Stimulated activated CD4-positive, alpha-beta T cell treated with anti-CD3 and anti-CD28 coated beads, Interleukin-15, amount 100 ng/mL, for 48 hours (primary cell): Measurements from ENCODE around the gene KRIT1.
A peak's percentile ranks its signal among the peaks of the same experiment; 100 is the strongest.
"Not testable (repeated sequence)": the region's sequence is repeated elsewhere in the genome, so short reads cannot be mapped to it uniquely, and the experiment has no call there.

Source experiments
- DNase-seq, 2 donors: peaks; one replicate each; pipeline ENCODE4 v3.0.0-alpha.2; 2020; ENCODE audit warnings: low read depth in 2 of 2

The KRIT1 gene

GRCh38 chr7:92245487-92246359 is at the start of gene KRIT1, which contains the start of gene ANKIB1:
KRIT1 (minus strand) TSS chr7:92245914; CDS start chr7:92242135, 3,779 bp downstream.
ANKIB1 (plus strand) TSS chr7:92245974; CDS start chr7:92294979, 49,005 bp downstream.
- peak; percentile 74 to 77 for DNase-seq

DNA sequence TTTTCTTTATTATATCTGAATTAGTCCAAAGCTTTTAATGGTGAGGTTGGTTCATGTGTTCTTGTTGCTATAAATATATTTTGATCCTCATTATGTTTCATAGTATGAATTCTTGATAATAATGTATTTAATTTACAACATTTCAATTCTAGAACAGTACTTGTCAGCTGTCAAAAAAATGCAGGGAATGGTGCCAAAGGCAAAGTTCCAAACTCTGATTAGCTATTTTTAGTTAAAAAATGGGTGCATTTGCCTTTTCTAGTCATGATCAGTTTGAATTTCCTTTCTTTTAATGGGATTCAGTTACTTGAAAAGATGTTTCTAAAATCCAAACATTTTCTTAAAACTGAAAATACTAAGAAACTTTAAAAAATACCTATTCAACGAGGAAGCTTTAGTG is 49.7 kb upstream of the KRIT1 start:
- DNase-seq: no peak

- no peak for DNase-seq
These were observed 48.3 kb upstream of the KRIT1 start for GRCh38 chr7:92293896-92294590.

DNA sequence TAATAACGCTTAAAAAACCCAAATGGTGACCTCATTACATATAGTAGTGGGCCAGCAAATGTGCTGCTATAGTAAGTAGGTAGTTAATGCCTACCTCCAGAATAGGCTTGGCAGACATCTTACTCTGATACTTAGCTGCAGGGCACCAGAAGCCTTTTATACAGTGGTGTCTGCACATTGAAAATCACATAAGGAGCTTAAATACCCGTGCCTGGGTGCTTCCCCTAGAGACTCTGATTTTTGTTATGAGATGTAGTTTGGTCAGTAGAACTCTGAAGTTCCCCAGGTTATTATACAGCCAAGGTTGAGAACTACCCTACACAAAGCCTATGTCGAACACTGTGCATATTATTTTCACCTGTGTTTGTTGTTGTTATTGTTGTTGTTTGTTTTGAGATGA is 47.3 kb upstream of the KRIT1 start:
- no peak for DNase-seq

DNA sequence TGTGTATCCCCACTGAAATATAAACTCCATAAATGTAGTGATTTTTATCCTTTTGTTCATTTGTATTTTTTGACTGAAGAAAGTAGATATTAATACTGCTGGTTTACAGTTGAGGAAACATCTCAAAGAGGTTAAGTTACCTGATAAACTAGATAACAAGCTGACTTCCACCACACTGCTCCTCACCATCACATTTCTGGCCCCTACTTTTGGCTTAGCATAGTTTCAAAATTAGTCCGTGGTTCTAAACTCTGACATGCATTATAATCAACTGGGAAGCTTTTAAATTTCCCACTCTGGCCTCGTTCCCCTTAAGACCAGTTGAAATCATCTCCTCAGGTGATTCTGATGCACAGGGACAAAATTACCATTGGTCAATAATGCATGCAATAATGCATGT is 43.6 kb upstream of the KRIT1 start:
- DNase-seq: no peak

- DNase-seq: no peak
These were observed 37.2 kb upstream of the KRIT1 start for GRCh38 chr7:92282930-92283329.

DNA sequence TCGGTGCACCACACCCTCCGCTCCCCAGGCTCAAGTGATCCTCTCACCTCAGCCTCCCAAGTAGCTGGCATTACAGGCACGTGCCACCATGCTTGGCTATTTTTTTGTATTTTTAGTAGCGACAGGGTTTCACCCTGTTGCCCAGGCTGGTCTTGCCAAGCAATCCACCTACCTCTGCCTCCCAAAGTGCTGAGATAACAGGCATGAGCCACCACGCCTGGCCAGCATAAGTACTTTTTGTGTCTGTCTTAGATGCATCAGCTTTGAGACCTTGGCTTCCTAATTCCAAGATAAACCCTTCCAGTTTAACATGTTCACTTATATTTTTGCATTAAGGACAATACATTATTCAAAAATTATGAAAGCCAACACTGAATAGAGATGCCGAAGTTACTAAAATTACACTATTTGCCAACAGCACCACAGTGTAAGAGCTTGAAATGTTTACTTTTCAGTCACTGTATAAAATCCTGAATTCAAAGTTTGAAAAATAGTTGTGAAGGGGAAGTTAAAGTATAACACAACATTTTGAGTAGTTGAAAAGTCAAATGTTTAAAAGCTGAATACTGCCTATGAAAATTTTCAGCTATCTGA is 36.6 kb upstream of the KRIT1 start:
- no peak for DNase-seq

DNA sequence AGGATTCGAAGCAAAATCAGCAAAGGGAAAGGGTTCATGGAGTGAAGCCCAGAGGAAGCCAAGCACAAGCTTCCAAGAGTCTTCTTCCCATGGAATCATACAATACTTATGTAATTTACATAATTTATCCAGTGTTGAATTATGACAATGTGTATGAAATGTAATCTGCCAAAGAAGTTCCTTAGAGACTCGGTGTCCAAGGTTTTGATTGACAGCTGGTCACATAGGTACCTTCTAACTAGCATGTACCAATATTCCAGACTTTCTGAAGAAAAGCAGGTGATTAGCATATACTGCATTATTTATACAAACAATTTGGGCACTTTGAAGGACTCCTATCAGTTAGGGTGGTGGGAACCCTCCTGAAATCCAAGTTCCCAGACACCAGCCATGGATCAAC is 35.3 kb upstream of the KRIT1 start:
- DNase-seq: no peak

DNA sequence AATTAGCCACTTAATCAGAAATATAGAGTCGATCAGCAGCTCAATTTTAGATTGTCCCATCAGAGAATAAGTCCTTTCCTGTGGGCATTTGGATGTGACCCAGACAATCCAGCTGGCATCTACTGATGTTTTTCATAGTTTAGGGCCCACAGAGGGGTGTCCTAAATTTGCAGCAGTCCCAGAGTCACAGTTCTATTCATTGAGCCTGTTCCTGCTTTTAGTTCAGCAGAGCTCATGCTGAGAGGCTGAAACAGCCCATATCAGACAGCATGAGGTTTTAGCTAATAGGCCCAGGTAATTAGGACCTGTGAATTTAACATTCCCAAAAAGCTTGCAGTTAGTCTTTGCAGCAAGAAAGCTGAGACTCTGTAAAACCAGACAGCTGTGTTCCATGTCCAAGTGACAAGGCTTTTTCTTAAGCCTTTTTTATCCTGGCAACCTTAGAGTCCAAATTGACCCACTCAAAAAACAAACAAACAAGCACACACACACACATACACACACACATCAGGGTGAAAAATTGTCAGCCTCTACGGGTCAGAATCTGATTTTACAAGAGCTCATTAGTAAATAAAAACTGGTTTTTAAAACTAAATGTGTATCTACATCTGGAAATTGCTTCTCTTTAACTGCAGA is 33.8 kb upstream of the KRIT1 start:
- no peak for DNase-seq

- no peak for DNase-seq
These were observed 30.7 kb upstream of the KRIT1 start for GRCh38 chr7:92276460-92276864.

DNA sequence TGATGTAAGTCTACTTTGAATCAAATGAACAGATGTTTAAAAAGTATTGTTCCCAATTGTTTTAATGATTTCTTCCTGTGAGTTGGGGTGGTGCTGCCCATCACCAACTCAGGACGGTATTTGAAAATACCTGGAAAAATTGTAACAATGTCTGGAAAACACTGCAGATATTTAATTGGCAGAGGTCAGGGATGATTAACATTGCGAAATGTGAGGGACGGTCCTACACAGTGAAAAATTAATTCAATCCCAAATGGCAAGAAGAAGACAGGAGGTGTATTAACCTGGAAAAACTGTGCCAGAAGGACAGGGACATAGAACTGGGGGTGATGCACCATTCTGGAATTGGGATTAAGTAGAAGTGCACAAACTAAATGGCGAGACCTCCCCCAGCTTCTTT is 29.6 kb upstream of the KRIT1 start:
- DNase-seq: no peak

GRCh38 chr7:92268921-92269320 is 23.2 kb upstream of the KRIT1 start:
- DNase-seq: no peak

GRCh38 chr7:92266415-92267241 is 20.9 kb upstream of the KRIT1 start:
- no peak for DNase-seq

GRCh38 chr7:92260248-92260781 is 14.6 kb upstream of the KRIT1 start:
- DNase-seq: no peak

- DNase-seq: no peak
These were observed 14.0 kb upstream of the KRIT1 start for GRCh38 chr7:92259610-92260247.

- DNase-seq: no peak
These were observed 13.3 kb upstream of the KRIT1 start for GRCh38 chr7:92259062-92259461.

DNA sequence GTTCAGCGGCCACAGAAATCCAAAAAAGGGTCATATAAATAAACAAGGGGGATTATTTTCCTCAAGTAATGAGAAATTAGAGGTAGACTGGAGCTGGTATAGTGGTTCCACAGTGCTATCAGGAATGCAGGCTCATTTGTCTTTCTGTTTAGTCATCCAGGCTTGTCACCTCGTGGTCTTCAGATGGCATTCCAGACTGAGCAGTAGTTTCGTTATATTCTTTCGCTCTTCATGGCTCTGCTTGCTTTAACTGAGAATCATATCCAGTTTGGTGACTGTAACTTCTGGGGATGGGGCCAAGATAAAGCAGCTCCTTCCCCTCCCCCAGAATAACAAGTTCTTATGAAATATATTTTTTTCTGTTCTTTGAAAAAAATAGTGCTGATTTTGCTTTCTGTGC is 9.6 kb upstream of the KRIT1 start:
- DNase-seq: no peak

GRCh38 chr7:92254800-92255199 is 9.1 kb upstream of the KRIT1 start:
- DNase-seq: not testable (repeated sequence)

- no peak for DNase-seq
These were observed 7.5 kb upstream of the KRIT1 start for GRCh38 chr7:92253251-92253650.

GRCh38 chr7:92251181-92251580 is 5.5 kb upstream of the KRIT1 start:
- DNase-seq: no peak
